VCaP (cell line): ENCODE data around the gene FLACC1.

Source experiments
- H3K27ac ChIP-seq: fragments of 450-650 bp; 2 replicates; pipeline ENCODE4 v1.5.1; 2017
- CTCF ChIP-seq: fragments of 450-650 bp; conservative IDR thresholded peaks from 2 replicates; pipeline ENCODE4 v1.5.1; 2017; ENCODE audit warnings: mild to moderate bottlenecking, moderate library complexity

Gene FLACC1, protein sequence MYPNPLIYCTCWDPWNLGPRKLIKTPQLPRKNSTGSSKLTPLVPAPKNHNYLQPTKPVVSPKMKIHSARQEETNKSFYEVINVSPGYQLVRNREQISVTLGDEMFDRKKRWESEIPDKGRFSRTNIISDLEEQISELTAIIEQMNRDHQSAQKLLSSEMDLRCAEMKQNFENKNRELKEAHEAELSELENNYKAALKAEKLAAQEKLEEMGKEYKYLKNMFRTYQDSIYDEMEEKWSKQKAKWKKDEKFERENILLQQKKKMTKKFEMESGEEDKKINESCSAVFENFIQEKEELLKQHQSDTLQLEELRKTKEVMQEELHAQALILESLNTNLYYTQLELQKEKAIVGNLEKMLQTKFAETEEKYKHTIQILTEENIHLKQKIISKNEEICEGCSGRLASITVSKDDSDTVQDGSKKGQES

DNA sequence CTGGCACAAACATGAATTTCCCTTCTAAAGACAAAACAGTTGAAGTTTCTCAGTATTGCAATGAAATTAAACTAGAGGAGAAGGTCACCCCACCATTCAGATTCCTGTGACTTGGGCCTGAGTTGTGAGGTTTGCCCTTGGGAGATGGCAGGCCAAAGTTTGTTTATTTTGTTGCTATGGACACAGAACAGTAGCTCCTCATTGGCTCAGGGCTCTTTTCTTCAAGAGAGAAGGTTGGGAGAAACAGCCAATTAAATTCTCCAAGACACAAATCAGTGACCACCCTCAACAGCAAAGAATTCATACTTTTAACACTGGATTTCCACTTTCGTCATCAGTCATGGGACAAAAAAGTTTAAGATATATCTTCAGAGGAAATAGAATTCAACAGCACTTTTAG, at the start of gene FLACC1:
Gene FLACC1, minus strand, starts transcription at position 125 of the 400 bp plus-strand sequence. CDS start 5,941 bp downstream, outside the sequence.
- no peak for TF ChIP-seq CTCF
- no peak within 1 kb of the TSS for H3K27ac ChIP-seq

DNA sequence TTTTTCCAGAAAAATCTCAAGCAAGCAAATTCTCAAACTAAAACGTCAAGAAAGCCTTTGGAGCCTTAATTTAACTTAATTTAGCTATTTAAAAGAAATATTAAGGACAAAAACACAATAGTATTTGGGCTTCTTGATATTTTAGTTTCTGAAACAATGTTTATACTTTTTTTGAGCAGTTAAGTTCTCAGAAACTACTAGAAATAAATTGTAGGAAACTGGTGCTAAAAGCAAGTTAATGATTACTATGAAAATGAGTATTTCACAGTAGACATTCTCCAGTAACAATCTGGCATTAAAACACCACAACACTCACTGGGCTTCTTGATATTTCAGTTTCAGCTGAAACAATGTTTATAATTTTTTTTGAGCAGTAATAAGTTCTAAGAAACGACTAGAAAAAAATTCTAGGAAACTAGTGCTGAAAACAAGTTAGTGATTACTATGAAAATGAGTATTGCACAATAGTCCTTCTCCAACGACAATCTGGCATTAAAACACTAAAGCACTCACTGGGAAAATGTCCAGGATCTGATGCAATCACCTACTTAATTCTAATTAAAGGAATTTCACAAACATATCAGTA, 49.0 kb upstream of the FLACC1 start:
- peak overlapping the region; percentile 88 for H3K27ac ChIP-seq
- no peak for TF ChIP-seq CTCF

GRCh38 chr2:201404699-201405280, 47.6 kb upstream of the FLACC1 start:
- peak overlapping the region; percentile 88 for H3K27ac ChIP-seq
- no peak for TF ChIP-seq CTCF

- H3K27ac ChIP-seq, result peak overlapping the region; percentile 88
- no peak for TF ChIP-seq CTCF
Observed at GRCh38 chr2:201403880-201404279, 46.7 kb upstream of the FLACC1 start.

DNA sequence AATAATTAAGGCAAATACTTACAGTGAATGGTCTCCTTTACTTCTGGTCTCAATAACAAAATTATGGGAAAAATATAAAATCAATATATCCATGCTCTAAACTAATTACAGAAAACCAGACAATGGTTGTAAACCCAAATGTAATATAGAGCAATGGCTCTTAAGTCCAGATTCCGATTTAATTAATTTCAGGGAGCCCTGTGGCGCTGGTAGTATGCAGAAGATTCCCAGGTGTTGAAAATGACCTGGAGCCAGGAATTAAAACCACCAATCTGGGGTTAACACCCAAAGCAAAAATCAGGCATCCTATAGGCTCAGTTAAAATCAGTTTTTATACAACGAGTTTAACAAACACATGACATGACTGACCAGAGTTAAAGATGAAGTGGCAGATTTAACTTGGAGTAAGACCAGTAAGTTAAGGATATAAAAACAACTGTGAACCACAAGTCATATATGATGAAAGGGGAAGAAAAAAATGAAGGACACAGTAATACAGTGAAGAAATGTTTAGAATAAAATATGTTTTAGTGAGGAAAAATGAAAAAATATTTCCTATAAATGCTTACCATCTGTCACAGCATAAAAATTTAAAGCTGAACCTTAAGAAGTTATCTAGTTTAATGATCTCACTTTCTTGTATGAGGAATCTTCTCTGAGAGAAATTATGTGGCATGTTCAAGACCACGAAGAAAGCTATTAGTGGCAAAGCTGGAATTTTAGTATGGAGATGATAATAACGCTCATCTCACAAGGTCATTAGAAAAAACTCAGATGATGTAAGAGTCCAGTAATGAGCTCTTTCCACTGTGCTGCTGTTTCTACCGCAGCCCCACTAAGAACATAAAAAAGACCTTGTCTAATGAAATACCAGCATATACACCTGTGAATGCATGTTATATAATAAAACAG, 45.8 kb upstream of the FLACC1 start:
- H3K27ac ChIP-seq, result peak overlapping the region; percentile 88
- TF ChIP-seq CTCF, result no peak

DNA sequence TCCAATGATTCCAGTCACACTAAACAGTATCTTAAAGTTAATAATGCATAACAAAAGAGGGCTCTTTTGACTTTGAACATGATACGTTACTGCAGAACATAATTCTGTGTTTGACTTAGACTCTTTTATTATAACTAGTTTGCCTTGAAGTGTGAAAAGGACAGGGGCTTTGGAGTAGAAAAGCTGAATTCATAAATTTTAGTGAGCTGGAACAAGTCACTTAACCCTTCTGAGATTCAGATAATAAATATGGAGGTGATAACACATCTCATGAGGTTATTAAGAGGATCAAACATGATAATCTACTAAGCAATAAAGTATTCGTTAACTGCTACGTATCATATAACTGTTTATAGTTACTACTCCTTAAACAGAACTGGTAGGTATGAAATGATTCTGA, 44.7 kb upstream of the FLACC1 start:
- H3K27ac ChIP-seq, result peak overlapping the region; percentile 88; the same call in 1 of the 2 replicates
- no peak for TF ChIP-seq CTCF
